Left ventricle myocardium inferior (tissue), 1 donor: Measurements from ENCODE around the gene RPL13A. TPM values are rescaled to one million over a fixed set of nuclear protein-coding genes. Genes with fewer than 3 reads are reported as not detected.
"Not testable (repeated sequence)": the region's sequence is repeated elsewhere in the genome, so short reads cannot be mapped to it uniquely, and the experiment has no call there.

Source experiments
- DNase-seq: peaks from one replicate; pipeline ENCODE4 v3.0.0-alpha.2; 2020
- H3K27ac ChIP-seq: fragments of 200-600 bp; replicated peaks from 2 replicates; pipeline ENCODE4 v1.8.0; 2021
- H3K27me3 ChIP-seq: fragments of 200-600 bp; 2 replicates; pipeline ENCODE4 v1.8.0; 2021; ENCODE audit warnings: low read depth
- H3K36me3 ChIP-seq: fragments of 200-600 bp; 2 replicates; pipeline ENCODE4 v1.8.0; 2021
- H3K4me1 ChIP-seq: fragments of 200-600 bp; 2 replicates; pipeline ENCODE4 v1.8.0; 2021
- H3K4me3 ChIP-seq: fragments of 200-600 bp; 2 replicates; pipeline ENCODE4 v1.8.0; 2021; ENCODE audit warnings: mild to moderate bottlenecking, moderate library complexity
- H3K9me3 ChIP-seq: fragments of 200-600 bp; replicated peaks from 2 replicates; pipeline ENCODE4 v1.8.0; 2021
- CTCF ChIP-seq: fragments of 200-600 bp; IDR thresholded peaks from 2 replicates; pipeline ENCODE4 v1.8.0; 2021; ENCODE audit warnings: antibody characterized with exemption, mild to moderate bottlenecking, borderline replicate concordance
- intact Hi-C: fragments of 100-400 bp; cut with micrococcal nuclease; formaldehyde crosslinking; loops from one replicate; pipeline ENCODE4 v1.11.0; 2022
- total RNA-seq: library from RNA; stranded (reverse); fragmentation: NEBNext Ultra II Directional; extraction: Animal tissue kit (Norgen Biotek cat#: 25700); gene quantifications from one replicate; pipeline ENCODE4 v1.2.1, GENCODE V29; 2021
- donor health status: DM: no; HTN: yes; CAD: no; lungs with severe emphysema.

The RPL13A gene
- total RNA-seq, 1 donor from 2014 or later, result 1,308 TPM

- intact Hi-C loops, result no loop called here
- no peak for TF ChIP-seq CTCF
Measured at GRCh38 chr19:49459388-49459787, 28.0 kb upstream of the RPL13A start.

GRCh38 chr19:49461130-49461529, 26.3 kb upstream of the RPL13A start:
- Histone ChIP-seq H3K36me3 (peaks cover 33% of the 10 kb centered on the region), H3K4me1 (peaks cover 21% of the 10 kb centered on the region)
- H3K27me3 ChIP-seq, H3K9me3 ChIP-seq, DNase-seq, H3K27ac ChIP-seq, intact Hi-C loops, H3K4me3 ChIP-seq: not testable (repeated sequence)

More at GRCh38 chr19:49459388-49459787, 28.0 kb upstream of the RPL13A start:
- Histone ChIP-seq H3K4me1 (peaks cover 27% of the 10 kb centered on the region), H3K27ac (no peak overlapping the region), H3K36me3 (peaks cover 22% of the 10 kb centered on the region), H3K4me3 (no peak overlapping the region), H3K27me3 (no peaks in the 10 kb centered on the region), H3K9me3 (no peaks in the 10 kb centered on the region)
- no peak for DNase-seq

GRCh38 chr19:49461656-49462055, 25.8 kb upstream of the RPL13A start:
- no peak for DNase-seq
- intact Hi-C loops, result no loop called here
- peaks cover 37% of the 10 kb centered on the region for H3K36me3 ChIP-seq

GRCh38 chr19:49462492-49462891, 24.9 kb upstream of the RPL13A start:
- intact Hi-C loops, result no loop called here
- H3K36me3 ChIP-seq, result peaks cover 40% of the 10 kb centered on the region
- no peak for DNase-seq
- H3K4me3 ChIP-seq, result no peak overlapping the region
- no peak for TF ChIP-seq CTCF
- peaks cover 8% of the 10 kb centered on the region for H3K4me1 ChIP-seq
- H3K27ac ChIP-seq, result no peak overlapping the region
- H3K27me3 ChIP-seq, result no peaks in the 10 kb centered on the region
- H3K9me3 ChIP-seq, result no peaks in the 10 kb centered on the region

More at GRCh38 chr19:49461656-49462055, 25.8 kb upstream of the RPL13A start:
- Histone ChIP-seq H3K27me3 (no peaks in the 10 kb centered on the region), H3K4me1 (peaks cover 16% of the 10 kb centered on the region), H3K4me3 (no peak overlapping the region), H3K27ac (no peak overlapping the region), H3K9me3 (no peaks in the 10 kb centered on the region)
- TF ChIP-seq CTCF, result no peak

GRCh38 chr19:49463960-49464740, 23.3 kb upstream of the RPL13A start:
- DNase-seq, result no peak
- peaks cover 39% of the 10 kb centered on the region for H3K36me3 ChIP-seq

More at GRCh38 chr19:49463960-49464740, 23.3 kb upstream of the RPL13A start:
- Histone ChIP-seq H3K4me1 (peaks cover 9% of the 10 kb centered on the region), H3K4me3 (no peak overlapping the region), H3K27ac (no peak overlapping the region), H3K9me3 (no peaks in the 10 kb centered on the region), H3K27me3 (no peaks in the 10 kb centered on the region)
- intact Hi-C loops, result no loop called here
- TF ChIP-seq CTCF, result no peak
